ENCODE results near the gene HMCN2. TPM values are rescaled to one million over a fixed set of nuclear protein-coding genes. Genes with fewer than 3 reads are reported as not detected.

Gene HMCN2
- total and polyA plus RNA-seq, 2 of the 4 experiments (the other 2 are of a cell fraction), result 0.02 TPM; not detected in 1

- H3K9ac ChIP-seq (ENCODE audit: low read depth, low read length), result no peak overlapping the region
- in situ Hi-C loops (cut with MboI; ENCODE audit: low sequenced_read_pairs), result no loop called here
Observed at GRCh38 chr9:130299785-130300615, 34.4 kb downstream of the HMCN2 start.

More at GRCh38 chr9:130299785-130300615, 34.4 kb downstream of the HMCN2 start:
- Histone ChIP-seq H3K27me3 (ENCODE audit: control insufficient read depth, insufficient read depth, low read length) (peaks cover 53% of the 10 kb centered on the region), H4K91ac (ENCODE audit: insufficient read depth, low read depth, low read length) (no peak overlapping the region), H3K79me1 (ENCODE audit: low read depth in 1 of 2, low read length in 2 of 2) (no peaks in the 10 kb centered on the region), H4K8ac (ENCODE audit: low read depth in 2 of 2, low read length in 2 of 2) (no peak overlapping the region), H3K36me3 (ENCODE audit: control insufficient read depth, insufficient read depth, low read length) (no peaks in the 10 kb centered on the region), H2BK5ac (ENCODE audit: low read depth, low read length, poor library complexity, severe bottlenecking) (no peak overlapping the region), H3K18ac (ENCODE audit: low read depth, low read length) (no peak overlapping the region), H3K9me1 (ENCODE audit: insufficient read depth, low read length) (no peaks in the 10 kb centered on the region), H3K9me3 (ENCODE audit: control insufficient read depth, insufficient read depth, low read length) (no peaks in the 10 kb centered on the region), H2BK20ac (ENCODE audit: low read depth, low read length) (no peak overlapping the region), H3K4me1 (ENCODE audit: control insufficient read depth, insufficient read depth, low read length) (peaks cover 2% of the 10 kb centered on the region; the same call in 1 of the 2 replicates), H3K14ac (replicated peaks; ENCODE audit: low read depth, low read length) (no peak overlapping the region), H3K4me3 (ENCODE audit: insufficient read depth, low read depth, low read length) (no peak overlapping the region), H2AK5ac (ENCODE audit: low read depth, low read length) (no peak overlapping the region), H4K5ac (ENCODE audit: low read depth, low read length) (no peak overlapping the region), H3K56ac (ENCODE audit: extremely low read depth, insufficient read depth, low read length) (no peak overlapping the region), H3K23ac (ENCODE audit: low read depth, low read length) (no peak overlapping the region), H2BK120ac (ENCODE audit: low read depth, low read length) (no peak overlapping the region), H3K27ac (ENCODE audit: insufficient read depth, low read length) (no peak overlapping the region), H2AK9ac (replicated peaks; ENCODE audit: low read depth, low read length, poor library complexity) (no peak overlapping the region), H3K4ac (ENCODE audit: low read depth, low read length) (no peak overlapping the region), H2BK15ac (ENCODE audit: low read depth, low read length) (no peak overlapping the region), H2AFZ (replicated peaks; ENCODE audit: low read length, poor library complexity) (no peak overlapping the region), H3K4me2 (ENCODE audit: low read depth, low read length) (no peak overlapping the region), H4K20me1 (ENCODE audit: insufficient read depth, low read length) (no peaks in the 10 kb centered on the region)
- DNase-seq, result no peak
- WGBS, 2 experiments (ENCODE audit: extremely low coverage in 2 of 2, insufficient read length in 1 of 2), result 49% methylated on average over 3 of the region's 4 CpGs; no CpG with 5 or more reads in 1 of the 2 experiments
- dilution Hi-C loops (cut with HindIII; ENCODE audit: low sequenced_read_pairs, unreplicated experiment), result no loop called here
- intact Hi-C loops (cut with micrococcal nuclease), result no loop called here
- ATAC-seq (ENCODE audit: low read depth), result no peak
- POLR2A ChIA-PET (ENCODE audit: unreplicated experiment), result no interaction called here
- CTCF ChIA-PET, result no interaction called here
- BruUV-seq (replicated peaks), result no TSS peak
- no peak for TF ChIP-seq SMC3 (IDR thresholded peaks at IDR 0.05; ENCODE audit: low read depth, low read length)
- TF ChIP-seq ELK1 (IDR thresholded peaks at IDR 0.05; ENCODE audit: borderline replicate concordance, low read depth, low read length), result no peak
- no peak for TF ChIP-seq MXI1 (IDR thresholded peaks at IDR 0.05; ENCODE audit: borderline replicate concordance, low read depth, low read length)
- TF ChIP-seq RCOR1 (IDR thresholded peaks at IDR 0.05; ENCODE audit: insufficient replicate concordance, low read length), result no peak
- no peak for TF ChIP-seq CHD1 (IDR thresholded peaks at IDR 0.05; ENCODE audit: low read depth, low read length)
- TF ChIP-seq CTCF (conservative IDR thresholded peaks at IDR 0.05; ENCODE audit: low read depth, low read length), result no peak
- TF ChIP-seq POLR2A (IDR thresholded peaks at IDR 0.05; ENCODE audit: low read depth, low read length), result no peak
